Upper lobe of left lung (tissue), 6 donors: ENCODE data around the gene SGIP1. TPM values are rescaled to one million over a fixed set of nuclear protein-coding genes. Genes with fewer than 3 reads are reported as not detected.
"Not testable (repeated sequence)": the region's sequence is repeated elsewhere in the genome, so short reads cannot be mapped to it uniquely, and the experiment has no call there.

Source experiments
- ATAC-seq, 2 donors: fragments of 200-7000 bp; cut with Tn5 transposase; one replicate each; pipeline ENCODE4 v1.9.1; 2022; ENCODE audit warnings: mild to moderate bottlenecking in 2 of 2, moderate library complexity in 2 of 2; ENCODE audit not compliant: low FRiP score in 2 of 2
- DNase-seq, 2 donors: peaks; one replicate each; pipeline ENCODE4 v3.0.0-alpha.2; 2019 to 2020
- H3K27ac ChIP-seq, 4 donors: fragments of 200-600 bp; sonication (generic); one replicate each; pipeline ENCODE4 v1.5.1; 2016 to 2019
- H3K27me3 ChIP-seq, 4 donors: fragments of 200-600 bp; sonication (generic); one replicate each; pipeline ENCODE4 v1.5.1; 2017 to 2019
- H3K36me3 ChIP-seq, 4 donors: fragments of 200-600 bp; sonication (generic); one replicate each; pipeline ENCODE4 v1.5.1; 2016 to 2019
- H3K4me1 ChIP-seq, 4 donors: fragments of 200-600 bp; sonication (generic); one replicate each; pipeline ENCODE4 v1.5.1; 2018 to 2019
- H3K4me3 ChIP-seq, 4 donors: fragments of 200-600 bp; sonication (generic); one replicate each; pipeline ENCODE4 v1.5.1; 2017 to 2019; ENCODE audit warnings: mild to moderate bottlenecking in 2 of 4, moderate library complexity in 1 of 4
- H3K9me3 ChIP-seq, 4 donors: fragments of 200-600 bp; sonication (generic); one replicate each; pipeline ENCODE4 v1.5.1; 2018 to 2019
- EP300 ChIP-seq, 4 donors: sonication (generic); formaldehyde crosslinking; IDR thresholded peaks; one replicate each; pipeline ENCODE4 v1.5.1; 2017; ENCODE audit warnings: antibody characterized with exemption in 4 of 4, control low read depth in 2 of 4
- POLR2A ChIP-seq, 4 donors: fragments of 450-650 bp; IDR thresholded peaks; one replicate each; pipeline ENCODE4 v1.5.1; 2016 to 2017; ENCODE audit warnings: antibody characterized with exemption in 4 of 4, mild to moderate bottlenecking in 2 of 4
- POLR2AphosphoS5 ChIP-seq, 2 donors: sonication (generic); formaldehyde crosslinking; IDR thresholded peaks; one replicate each; pipeline ENCODE4 v1.5.1; 2017; ENCODE audit warnings: antibody characterized with exemption in 2 of 2
- whole genome bisulfite sequencing, 2 donors: methylation state at CpG; one replicate each; pipeline ENCODE4 v1.1.5; 2017 to 2018; 5-methylcytosine and 5-hydroxymethylcytosine counted together
- total RNA-seq, 6 donors: library from RNA; depleted of rRNA in 4 of 6; stranded (reverse); fragments of >200 nt in 4 of 6; gene quantifications; one replicate each; pipeline versions ENCODE4 v1.1.0 to v1.2.1, GENCODE V29; 2016 to 2021
- TF ChIP-seq, protein P1 (sequence below), 6 experiments: fragments of 450-650 bp in 4 of 6; fragments of 200-600 bp in 2 of 6; sonication (generic) in 2 of 6; IDR thresholded peaks; one replicate each; pipeline ENCODE4 v1.5.1; 2016 to 2019; ENCODE audit warnings: antibody characterized with exemption in 6 of 6
- donor health status: DM: no; HTN: no; CAD: no; lungs with moderate emphysema.
- donor health status: DM: no; HTN: yes; CAD: no; lungs with severe emphysema.

SGIP1 gene
- total RNA-seq, 6 donors from 2014 or later = 5.8 to 29.3 (median 10.0) TPM

DNA sequence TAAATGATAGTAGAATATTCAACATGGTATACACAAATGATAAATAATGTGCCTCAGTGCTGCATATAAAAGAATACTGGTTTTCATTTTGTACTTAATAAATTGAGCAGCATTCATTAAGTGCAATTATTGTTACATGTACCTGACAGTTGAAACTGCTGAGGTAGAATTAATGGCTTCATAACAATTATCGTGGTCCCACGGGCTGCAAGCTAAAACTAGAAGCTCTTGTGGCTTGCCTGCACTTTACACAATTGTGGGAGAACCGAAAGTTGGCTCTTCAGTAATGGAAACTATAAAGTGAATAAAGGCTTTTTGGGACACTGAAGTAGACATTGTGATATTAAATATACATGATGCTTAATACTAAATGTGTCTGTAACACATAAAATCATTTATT lies 243.9 kb downstream of the SGIP1 start:
- 86 to 94% methylated on average over 3 of the region's 3 CpGs for WGBS, 2 donors
- no peaks in the 10 kb centered on the region for H3K36me3 ChIP-seq
- H3K4me3 ChIP-seq = no peak overlapping the region
- no peak for TF ChIP-seq EP300 (IDR thresholded peaks at IDR 0.05)
- TF ChIP-seq, protein P1, sequence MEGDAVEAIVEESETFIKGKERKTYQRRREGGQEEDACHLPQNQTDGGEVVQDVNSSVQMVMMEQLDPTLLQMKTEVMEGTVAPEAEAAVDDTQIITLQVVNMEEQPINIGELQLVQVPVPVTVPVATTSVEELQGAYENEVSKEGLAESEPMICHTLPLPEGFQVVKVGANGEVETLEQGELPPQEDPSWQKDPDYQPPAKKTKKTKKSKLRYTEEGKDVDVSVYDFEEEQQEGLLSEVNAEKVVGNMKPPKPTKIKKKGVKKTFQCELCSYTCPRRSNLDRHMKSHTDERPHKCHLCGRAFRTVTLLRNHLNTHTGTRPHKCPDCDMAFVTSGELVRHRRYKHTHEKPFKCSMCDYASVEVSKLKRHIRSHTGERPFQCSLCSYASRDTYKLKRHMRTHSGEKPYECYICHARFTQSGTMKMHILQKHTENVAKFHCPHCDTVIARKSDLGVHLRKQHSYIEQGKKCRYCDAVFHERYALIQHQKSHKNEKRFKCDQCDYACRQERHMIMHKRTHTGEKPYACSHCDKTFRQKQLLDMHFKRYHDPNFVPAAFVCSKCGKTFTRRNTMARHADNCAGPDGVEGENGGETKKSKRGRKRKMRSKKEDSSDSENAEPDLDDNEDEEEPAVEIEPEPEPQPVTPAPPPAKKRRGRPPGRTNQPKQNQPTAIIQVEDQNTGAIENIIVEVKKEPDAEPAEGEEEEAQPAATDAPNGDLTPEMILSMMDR (IDR thresholded peaks at IDR 0.05) = no peak
- TF ChIP-seq POLR2AphosphoS5 (IDR thresholded peaks at IDR 0.05) = no peak
- TF ChIP-seq POLR2A (IDR thresholded peaks at IDR 0.05) = no peak
- H3K4me1 ChIP-seq = no peaks in the 10 kb centered on the region
- ATAC-seq = no peak
- H3K27me3 ChIP-seq = no peaks in the 10 kb centered on the region
- no peaks in the 10 kb centered on the region for H3K9me3 ChIP-seq
- no peak overlapping the region for H3K27ac ChIP-seq
- no peak for DNase-seq

- 90% methylated on average over 4 of the region's 4 CpGs for WGBS, 2 donors
- ATAC-seq = no peak
These were observed 244.3 kb downstream of the SGIP1 start for GRCh38 chr1:66778266-66778665.

DNA sequence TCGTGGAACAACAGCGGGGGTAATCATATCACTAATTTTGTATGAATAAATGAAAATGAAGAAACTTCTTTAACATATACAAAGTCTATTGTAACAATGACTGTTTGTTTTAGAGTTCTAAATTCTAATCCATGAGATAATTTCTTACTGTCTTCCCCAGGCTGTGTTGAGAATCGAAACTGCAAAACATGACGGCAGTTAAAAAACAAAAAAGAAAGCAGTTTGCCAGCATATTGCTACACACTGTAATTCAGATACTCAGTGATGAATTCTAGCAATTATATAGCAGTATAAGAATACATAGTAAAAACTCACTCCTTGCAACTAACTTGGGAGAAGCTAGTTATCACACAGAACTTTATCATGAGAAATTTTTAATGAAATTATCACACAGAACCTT lies 245.0 kb downstream of the SGIP1 start:
- DNase-seq = no peak
- Histone ChIP-seq H3K9me3 (no peaks in the 10 kb centered on the region), H3K27me3 (no peaks in the 10 kb centered on the region), H3K4me1 (no peaks in the 10 kb centered on the region), H3K36me3 (no peaks in the 10 kb centered on the region), H3K4me3 (no peak overlapping the region), H3K27ac (no peak overlapping the region)
- TF ChIP-seq, protein P1 (IDR thresholded peaks at IDR 0.05) = no peak
- TF ChIP-seq EP300 (IDR thresholded peaks at IDR 0.05) (no peak), POLR2AphosphoS5 (IDR thresholded peaks at IDR 0.05) (no peak), POLR2A (IDR thresholded peaks at IDR 0.05) (no peak)
- 89 to 93% methylated on average over 4 of the region's 4 CpGs for WGBS, 2 donors
- ATAC-seq = no peak

More at GRCh38 chr1:66778266-66778665, 244.3 kb downstream of the SGIP1 start:
- no peak for TF ChIP-seq POLR2AphosphoS5 (IDR thresholded peaks at IDR 0.05)
- TF ChIP-seq POLR2A (IDR thresholded peaks at IDR 0.05) = no peak
- TF ChIP-seq EP300 (IDR thresholded peaks at IDR 0.05) = no peak
- TF ChIP-seq, protein P1 (IDR thresholded peaks at IDR 0.05) = no peak
- H3K9me3 ChIP-seq = no peaks in the 10 kb centered on the region
- H3K4me1 ChIP-seq = no peaks in the 10 kb centered on the region
- H3K27me3 ChIP-seq = no peaks in the 10 kb centered on the region
- no peak for DNase-seq
- H3K27ac ChIP-seq = no peak overlapping the region
- no peaks in the 10 kb centered on the region for H3K36me3 ChIP-seq
- H3K4me3 ChIP-seq = no peak overlapping the region

DNA sequence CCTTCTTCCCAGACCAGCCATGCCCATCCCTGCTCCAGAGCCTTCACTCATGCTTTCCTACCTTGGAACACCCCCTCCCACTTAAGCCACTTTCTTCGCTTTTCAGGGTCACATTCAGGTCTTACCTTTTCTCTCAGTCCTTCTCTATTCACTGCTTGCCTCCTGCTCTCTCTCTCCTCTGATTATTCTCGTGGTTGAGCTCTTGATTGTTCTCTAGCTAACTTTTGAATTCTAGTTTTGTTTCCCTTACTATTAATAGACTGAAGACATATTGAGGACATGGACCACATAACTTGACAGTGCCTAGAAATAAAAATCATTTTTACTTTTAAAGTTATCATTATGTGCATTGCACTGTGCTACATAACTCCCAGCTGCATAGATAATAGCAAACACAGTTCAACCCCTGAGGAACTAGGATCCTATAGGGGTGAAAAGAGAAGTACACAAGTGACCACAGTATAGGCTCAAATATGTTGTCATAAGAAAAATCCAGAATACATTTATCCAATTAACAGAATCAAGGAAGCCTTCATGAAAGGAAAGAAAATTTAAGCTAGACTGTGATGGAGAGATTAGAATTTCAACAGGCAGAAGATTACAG lies 245.6 kb downstream of the SGIP1 start:
- H3K27me3 ChIP-seq = no peaks in the 10 kb centered on the region
- no peak for TF ChIP-seq EP300 (IDR thresholded peaks at IDR 0.05)
- TF ChIP-seq, protein P1 (IDR thresholded peaks at IDR 0.05) = no peak
- TF ChIP-seq POLR2A (IDR thresholded peaks at IDR 0.05) = no peak
- TF ChIP-seq POLR2AphosphoS5 (IDR thresholded peaks at IDR 0.05) = no peak
- ATAC-seq (no peak), DNase-seq (no peak)
- no peaks in the 10 kb centered on the region for H3K36me3 ChIP-seq
- H3K4me3 ChIP-seq = no peak overlapping the region
- WGBS, 2 donors = 83 to 84% methylated on average over 2 of the region's 2 CpGs
- no peak overlapping the region for H3K27ac ChIP-seq
- H3K4me1 ChIP-seq = no peaks in the 10 kb centered on the region
- no peaks in the 10 kb centered on the region for H3K9me3 ChIP-seq

- 100% methylated on average over 1 of the region's 2 CpGs for WGBS, 2 donors
- not testable (repeated sequence) for H3K4me3 ChIP-seq, H3K9me3 ChIP-seq, DNase-seq, H3K27me3 ChIP-seq, H3K27ac ChIP-seq, ATAC-seq, H3K36me3 ChIP-seq, H3K4me1 ChIP-seq
These were observed 251.8 kb downstream of the SGIP1 start for GRCh38 chr1:66785800-66786199.
